Measurements from ENCODE around the gene SUPV3L1. TPM values are rescaled to one million over a fixed set of nuclear protein-coding genes. Genes with fewer than 3 reads are reported as not detected.
A peak's percentile ranks its signal among the peaks of the same experiment; 100 is the strongest.

Gene SUPV3L1
- total and polyA plus RNA-seq, 4 donors: 14.1 to 21.7 (median 17.5) TPM

DNA sequence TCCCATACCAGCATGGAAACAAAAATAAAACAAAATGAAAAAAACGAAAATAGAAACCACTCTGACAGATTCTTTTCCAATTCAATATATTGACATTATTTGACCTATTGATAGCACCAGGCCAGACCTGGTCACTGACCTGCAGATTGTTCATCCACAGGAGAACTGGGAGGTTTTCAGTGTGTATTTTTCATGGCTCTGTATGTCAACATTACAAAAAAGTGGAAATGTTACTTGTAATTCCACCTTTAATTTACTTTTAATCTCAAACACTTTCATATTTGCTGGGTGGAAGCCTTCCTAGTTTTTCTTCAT, 43.0 kb downstream of the SUPV3L1 start:
- Histone ChIP-seq H3K27me3 (ENCODE audit: control insufficient read depth in 4 of 4, insufficient read depth in 4 of 4, low read length in 3 of 4) (peaks cover 0 to 2% (median 0%) of the 10 kb centered on the region in 4 donors), H3K9me3 (ENCODE audit: control insufficient read depth in 4 of 4, low read length in 3 of 4) (no peaks in the 10 kb centered on the region), H3K4me3 (ENCODE audit: low read depth in 1 of 3, low read length in 3 of 3) (no peak overlapping the region), H3K36me3 (ENCODE audit: control insufficient read depth in 4 of 4, insufficient read depth in 3 of 4, low read depth in 1 of 4, low read length in 3 of 4) (no peaks in the 10 kb centered on the region), H3K27ac (ENCODE audit: low read depth in 1 of 2, low read length in 2 of 2) (no peak overlapping the region), H3K4me1 (ENCODE audit: control insufficient read depth in 4 of 4, insufficient read depth in 4 of 4, low read length in 3 of 4) (peaks cover 0 to 18% (median 8%) of the 10 kb centered on the region in 4 donors), H3K9ac (ENCODE audit: low read depth in 1 of 2, low read length in 2 of 2) (no peak overlapping the region)
- 5% methylated on average over 1 of the region's 1 CpG for WGBS
- TF ChIP-seq HNF4G (IDR thresholded peaks at IDR 0.05): no peak
- TF ChIP-seq FOXA1 (IDR thresholded peaks at IDR 0.05): no peak
- no peak for TF ChIP-seq ATF3 (IDR thresholded peaks at IDR 0.05)
- TF ChIP-seq RXRA (IDR thresholded peaks at IDR 0.05): peak in 1 of 2 donors; percentile 92
- no peak for TF ChIP-seq HNF4A (conservative IDR thresholded peaks at IDR 0.05)
- no peak for TF ChIP-seq FOXA2 (IDR thresholded peaks at IDR 0.05)
- TF ChIP-seq TAF1 (conservative IDR thresholded peaks at IDR 0.05): no peak
- TF ChIP-seq GABPA (IDR thresholded peaks at IDR 0.05 in 1 of 2, conservative IDR thresholded peaks at IDR 0.05 in 1 of 2): no peak
- no peak for TF ChIP-seq CTCF (IDR thresholded peaks at IDR 0.05; ENCODE audit: low read depth, low read length, missing input control)
- TF ChIP-seq SP1 (IDR thresholded peaks at IDR 0.05): peak; percentile 51
- no peak for TF ChIP-seq JUND (IDR thresholded peaks at IDR 0.05)
- no peak for TF ChIP-seq RAD21 (IDR thresholded peaks at IDR 0.05)
- DNase-seq (ENCODE audit: low spot score): no peak

DNA sequence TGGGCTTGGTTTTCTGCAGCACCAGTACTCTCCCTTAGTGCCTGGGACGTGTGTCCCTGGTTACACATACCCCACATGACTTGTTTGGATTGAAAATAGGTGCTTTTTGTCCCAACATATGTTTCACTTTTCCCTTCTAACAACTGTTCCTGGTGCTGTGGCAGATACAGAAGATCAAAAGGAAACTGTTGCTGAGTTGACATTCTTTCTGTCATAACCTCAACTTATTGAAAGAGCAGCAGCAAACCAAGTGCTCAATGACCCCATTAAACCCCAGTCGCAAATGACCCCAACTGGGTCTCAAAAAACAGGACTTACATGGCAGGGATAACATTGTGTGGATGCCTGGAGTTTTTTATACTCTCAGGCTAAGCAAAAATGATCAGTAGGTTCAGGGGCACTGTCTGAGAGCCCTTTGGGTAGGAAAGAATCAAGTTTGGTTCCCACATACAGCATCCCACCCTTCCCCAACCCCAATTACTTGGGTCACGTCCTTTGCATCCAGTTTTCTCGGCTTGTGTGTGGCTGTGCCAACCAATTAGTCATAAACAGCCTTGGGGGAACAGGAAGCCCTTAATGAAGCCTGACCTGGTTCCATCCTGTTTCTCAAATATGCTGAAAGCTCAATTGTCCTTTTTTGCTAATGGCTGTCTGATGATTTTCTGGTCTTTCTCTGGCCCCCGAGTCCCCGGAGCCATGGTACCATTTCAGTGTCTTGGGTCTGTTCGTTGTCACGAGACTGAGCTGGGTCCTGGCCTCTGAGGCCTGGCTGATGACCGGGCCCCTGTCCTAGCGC, 45.0 kb downstream of the SUPV3L1 start:
- no peak for DNase-seq (ENCODE audit: low spot score)
- Histone ChIP-seq H3K27ac (ENCODE audit: low read depth in 1 of 2, low read length in 2 of 2) (no peak overlapping the region), H3K4me3 (ENCODE audit: low read depth in 1 of 3, low read length in 3 of 3) (no peak overlapping the region), H3K27me3 (ENCODE audit: control insufficient read depth in 4 of 4, insufficient read depth in 4 of 4, low read length in 3 of 4) (peaks cover 0 to 2% (median 0%) of the 10 kb centered on the region in 4 donors), H3K9ac (ENCODE audit: low read depth in 1 of 2, low read length in 2 of 2) (no peak overlapping the region), H3K9me3 (ENCODE audit: control insufficient read depth in 4 of 4, low read length in 3 of 4) (no peaks in the 10 kb centered on the region), H3K36me3 (ENCODE audit: control insufficient read depth in 4 of 4, insufficient read depth in 3 of 4, low read depth in 1 of 4, low read length in 3 of 4) (no peaks in the 10 kb centered on the region), H3K4me1 (ENCODE audit: control insufficient read depth in 4 of 4, insufficient read depth in 4 of 4, low read length in 3 of 4) (peaks cover 0 to 18% (median 8%) of the 10 kb centered on the region in 4 donors)
- 66% methylated on average over 10 of the region's 10 CpGs for WGBS
- TF ChIP-seq REST (IDR thresholded peaks at IDR 0.05) (no peak), NR2F2 (IDR thresholded peaks at IDR 0.05) (peak; percentile 50)
